ENCODE results near the gene MAGI2.
"Not testable (repeated sequence)": the region's sequence is repeated elsewhere in the genome, so short reads cannot be mapped to it uniquely, and the experiment has no call there.

Gene MAGI2

DNA sequence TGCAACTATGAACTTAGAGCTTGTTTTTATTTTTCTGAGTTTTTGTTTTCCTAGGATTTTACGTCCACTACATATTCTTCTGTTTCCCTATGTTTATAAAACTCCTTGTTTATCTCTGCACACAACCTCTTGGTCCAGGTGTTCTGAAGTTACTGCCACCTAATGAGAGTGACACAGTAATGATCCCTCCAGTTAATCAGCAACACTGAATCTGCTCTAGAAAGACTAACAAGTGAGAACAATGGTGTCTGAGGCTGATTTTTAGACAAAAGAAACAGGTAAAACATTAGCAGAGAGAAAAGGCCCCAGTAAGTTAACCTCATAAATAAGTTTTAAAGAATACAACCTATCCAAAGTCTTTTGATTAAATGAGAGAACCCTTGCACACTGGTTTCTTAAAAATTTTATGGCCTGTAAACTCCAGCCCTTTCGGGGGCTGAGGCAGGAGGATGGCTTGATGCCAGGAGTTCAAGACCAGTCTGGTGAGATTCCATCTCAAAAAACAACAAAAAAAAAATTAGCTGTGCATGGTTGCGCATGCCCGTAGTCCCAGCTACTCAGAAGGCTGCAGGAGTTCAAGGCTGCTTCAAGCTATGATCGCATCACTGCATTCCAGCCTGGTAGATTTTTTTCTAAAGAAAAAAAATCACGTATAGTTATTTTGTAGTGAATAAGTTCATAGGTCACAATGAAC lies 397.6 kb downstream of the MAGI2 start:
- DNase-seq (ENCODE audit: low read depth in 2 of 2): no peak

DNA sequence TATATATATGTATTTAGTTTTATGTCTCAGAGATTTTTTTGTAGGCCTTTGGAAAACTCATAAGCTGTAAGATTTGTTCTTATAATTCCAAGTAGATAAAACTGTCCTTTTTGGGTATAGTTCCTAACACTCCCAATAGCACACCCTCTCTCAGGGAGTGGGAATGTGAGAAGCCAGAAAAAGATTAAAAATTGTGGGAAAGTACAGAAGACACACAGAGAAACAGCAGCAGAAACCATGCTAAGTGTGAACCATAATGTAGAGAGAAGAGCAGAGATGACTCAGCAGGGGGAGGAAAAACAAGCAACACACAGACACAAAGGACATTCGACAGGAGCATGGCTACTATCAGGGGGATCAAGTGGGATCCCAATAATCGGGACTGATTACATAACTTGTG lies 401.6 kb downstream of the MAGI2 start:
- no peak for DNase-seq (ENCODE audit: low read depth in 2 of 2)

DNA sequence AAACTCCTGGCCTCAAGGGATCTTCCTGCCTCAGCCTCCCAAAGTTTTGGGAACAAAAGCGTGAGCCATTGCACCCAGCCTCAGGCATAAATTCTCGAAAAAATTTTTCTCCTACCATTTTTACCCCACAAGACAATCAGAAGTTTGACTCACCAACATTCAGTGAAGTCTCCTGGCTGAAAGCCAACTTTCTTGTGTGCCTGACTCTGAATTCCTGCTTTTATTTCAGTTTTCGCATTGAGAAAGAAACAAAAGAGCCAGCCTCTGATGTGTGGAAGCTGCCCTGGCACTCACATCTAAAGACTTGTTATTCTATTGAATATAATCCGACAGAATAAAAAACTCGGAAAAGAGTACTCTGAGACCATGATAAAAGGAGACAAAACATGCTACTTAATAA lies 402.9 kb downstream of the MAGI2 start:
- DNase-seq (ENCODE audit: low read depth in 2 of 2): no peak

DNA sequence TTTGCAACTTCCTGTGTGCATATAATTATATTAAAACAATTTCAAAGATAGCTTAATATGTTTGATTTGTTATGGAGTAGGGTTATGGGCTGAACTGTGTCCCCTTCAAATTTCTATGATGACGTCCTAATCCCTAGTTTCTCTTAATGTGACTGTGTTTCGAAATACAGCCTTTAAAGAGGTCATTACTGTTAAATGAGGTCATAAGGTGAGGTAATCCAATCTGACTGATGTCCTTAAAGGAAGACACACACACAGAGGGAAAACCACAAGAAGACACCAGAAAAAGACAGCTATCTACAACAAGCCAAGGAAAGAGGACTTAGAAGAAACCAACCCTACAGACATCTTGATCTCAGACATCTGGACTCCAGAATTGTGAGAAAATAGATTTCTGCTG lies 407.4 kb downstream of the MAGI2 start:
- no peak for DNase-seq (ENCODE audit: low read depth in 2 of 2)

DNA sequence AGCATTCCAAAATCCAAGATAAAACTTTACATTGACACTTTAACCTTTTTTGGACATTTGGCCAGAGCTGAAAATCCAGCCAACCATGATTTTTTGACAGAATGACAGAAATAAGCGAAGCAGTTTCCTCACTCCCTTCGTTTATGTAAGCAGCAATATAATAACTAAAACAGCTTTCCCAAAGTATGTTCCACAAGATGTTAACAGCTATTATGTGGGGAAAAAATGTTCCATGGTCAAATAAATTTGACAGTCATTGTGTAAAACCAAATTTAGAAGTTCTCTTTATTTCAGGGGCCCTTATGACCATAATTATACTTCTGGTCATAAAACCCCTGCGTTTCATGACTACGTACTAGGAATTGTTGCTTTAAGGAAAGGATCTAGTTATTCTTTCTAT lies 416.5 kb downstream of the MAGI2 start:
- no peak for DNase-seq (ENCODE audit: low read depth in 2 of 2)

DNA sequence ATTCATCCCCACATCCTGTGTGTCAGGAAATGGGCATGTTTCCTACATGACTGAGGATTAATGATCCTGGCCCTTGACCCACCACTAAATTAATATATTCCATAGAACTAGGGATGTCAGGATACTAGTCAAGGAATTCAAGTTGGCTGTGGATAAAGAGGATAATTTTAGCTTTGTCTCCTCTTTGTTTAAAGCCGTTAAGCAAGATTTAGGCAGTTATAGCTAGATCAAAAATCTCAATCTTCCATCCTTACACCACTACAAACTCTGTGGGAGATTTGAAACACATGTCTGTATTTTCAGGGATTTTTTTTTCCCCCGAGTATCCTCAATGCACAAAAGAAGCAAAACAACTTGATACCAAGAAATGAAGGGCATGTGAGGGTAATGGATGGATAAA lies 417.1 kb downstream of the MAGI2 start:
- no peak for DNase-seq (ENCODE audit: low read depth in 2 of 2)

DNA sequence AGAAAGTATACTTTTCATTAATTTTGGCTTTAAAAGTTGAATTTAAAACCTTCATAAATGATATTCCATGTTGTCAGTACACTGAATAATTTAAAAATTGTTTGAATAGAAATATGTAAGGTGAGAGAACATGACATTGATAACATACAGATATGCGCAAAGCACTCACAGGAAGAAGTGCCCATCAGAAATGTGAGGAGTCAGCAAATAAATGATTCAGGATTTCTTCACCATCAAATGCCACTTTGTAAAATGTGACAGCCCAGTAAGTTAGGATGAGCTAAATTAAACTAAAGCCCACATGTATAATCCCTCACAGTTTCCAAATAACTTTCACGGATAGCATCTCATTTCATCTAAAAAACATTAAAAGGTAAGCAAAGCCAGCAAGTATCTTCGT lies 417.6 kb downstream of the MAGI2 start:
- no peak for DNase-seq (ENCODE audit: low read depth in 2 of 2)

DNA sequence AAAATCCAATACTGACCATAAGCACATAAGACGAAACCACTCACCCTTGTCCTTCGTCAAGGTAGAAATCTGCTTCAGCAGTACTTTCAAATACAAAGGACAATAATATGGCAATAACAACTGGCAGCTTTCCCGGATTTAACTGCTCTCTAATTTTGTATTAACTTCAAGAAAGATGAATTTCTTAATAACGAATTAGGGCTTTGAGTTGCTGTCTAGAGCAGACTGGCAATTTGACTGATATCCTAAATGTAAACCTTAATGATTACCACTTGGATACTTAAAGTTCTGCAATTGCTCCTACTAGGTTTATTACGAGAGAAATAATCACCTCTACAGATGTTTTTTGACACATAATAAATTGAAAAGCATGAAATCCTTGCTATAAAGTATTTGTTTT lies 418.7 kb downstream of the MAGI2 start:
- no peak for DNase-seq (ENCODE audit: low read depth in 2 of 2)

DNA sequence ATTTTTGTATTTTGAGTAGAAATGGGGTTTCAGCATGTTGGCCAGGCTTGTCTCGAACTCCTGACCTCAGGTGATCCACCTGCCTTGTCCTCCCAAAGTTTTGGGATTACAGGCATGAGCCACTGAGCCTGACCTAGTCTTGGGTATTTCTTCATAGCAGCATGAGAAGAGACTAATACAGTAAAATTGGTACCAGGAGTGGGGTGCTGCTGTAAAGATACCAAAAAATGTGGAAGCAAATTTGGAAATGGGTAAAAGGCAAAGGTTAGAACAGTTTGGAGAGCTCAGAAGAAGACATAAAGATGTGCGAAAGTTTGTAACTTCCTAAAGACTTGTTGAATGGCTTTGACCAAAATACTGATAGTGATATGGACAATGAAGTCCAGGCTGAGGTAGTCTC lies 433.8 kb downstream of the MAGI2 start:
- DNase-seq (ENCODE audit: low read depth in 2 of 2): not testable (repeated sequence)

DNA sequence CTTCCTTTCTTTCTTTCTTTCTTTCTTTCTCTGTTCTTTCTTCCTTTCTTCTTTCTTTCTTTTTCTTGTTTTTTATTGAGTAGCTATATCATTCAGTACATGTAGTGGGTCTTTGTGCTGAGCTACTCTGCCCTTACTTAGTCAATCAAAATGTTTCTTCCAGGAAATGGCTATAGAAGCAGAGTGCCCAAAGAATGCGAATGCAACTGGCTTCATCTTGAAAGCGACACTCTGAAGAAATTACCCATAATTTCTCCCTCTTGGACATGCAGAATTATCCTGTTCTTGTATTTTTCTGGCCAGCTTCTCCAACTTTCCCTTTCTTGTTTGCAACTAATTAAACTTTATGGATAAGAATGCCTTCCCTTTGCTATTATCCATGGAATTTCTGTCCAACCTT lies 441.5 kb downstream of the MAGI2 start:
- DNase-seq (ENCODE audit: low read depth in 2 of 2): no peak

DNA sequence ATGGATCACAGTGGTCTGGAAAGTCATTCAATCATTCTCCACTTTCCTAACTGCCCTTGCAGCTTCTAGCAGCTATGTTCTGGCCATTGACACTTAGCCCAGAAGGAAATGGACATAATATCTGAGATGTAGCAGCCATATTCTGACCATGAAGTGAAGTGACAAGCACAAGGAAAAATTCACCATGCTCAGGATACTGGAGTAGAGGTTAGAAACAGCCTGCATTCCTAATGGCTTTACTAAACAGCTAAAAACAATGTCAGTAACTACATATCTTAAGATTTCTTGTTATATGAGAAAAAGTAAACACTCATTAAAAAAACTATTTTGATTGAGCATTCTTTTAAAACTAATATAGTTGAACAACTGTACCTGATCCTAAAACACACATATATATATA lies 443.8 kb downstream of the MAGI2 start:
- no peak for DNase-seq (ENCODE audit: low read depth in 2 of 2)

DNA sequence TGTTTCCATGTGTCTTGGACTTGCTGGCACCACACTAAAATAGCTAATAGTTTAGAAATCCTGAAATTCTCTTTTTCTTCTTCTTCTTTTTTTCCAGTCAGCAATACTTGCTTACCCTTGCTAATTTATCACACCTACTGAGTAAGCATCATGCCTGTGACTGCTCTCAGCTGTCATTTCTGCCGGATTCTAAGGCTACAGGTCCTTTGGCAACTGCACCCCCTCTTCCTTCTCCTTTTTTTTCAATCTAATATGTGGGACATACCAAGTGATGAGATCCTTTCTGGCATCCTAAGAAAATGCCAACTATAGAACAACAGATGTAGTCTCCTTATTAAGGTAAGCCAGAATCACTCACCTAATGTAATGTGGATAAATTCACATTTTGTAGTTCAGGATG lies 444.7 kb downstream of the MAGI2 start:
- no peak for DNase-seq (ENCODE audit: low read depth in 2 of 2)

DNA sequence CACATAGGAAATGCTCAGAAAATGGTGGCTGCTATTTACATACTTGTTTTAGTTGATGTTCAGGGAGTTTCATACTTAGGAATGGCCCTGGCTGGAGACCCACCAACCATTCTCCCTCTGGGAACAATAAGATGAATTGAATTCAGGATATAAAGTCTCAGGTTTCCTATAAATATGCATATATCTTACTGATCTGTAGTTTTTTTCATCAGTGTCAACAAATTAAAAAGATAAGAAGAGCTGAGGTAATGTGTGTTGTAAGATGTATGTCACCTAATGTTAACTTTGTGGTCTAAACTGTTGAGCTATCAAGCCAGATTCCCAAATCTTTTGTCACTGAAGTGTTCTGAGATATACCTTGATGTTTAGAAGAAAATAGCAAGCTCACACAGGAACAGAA lies 457.5 kb downstream of the MAGI2 start:
- DNase-seq (ENCODE audit: low read depth in 2 of 2): no peak

DNA sequence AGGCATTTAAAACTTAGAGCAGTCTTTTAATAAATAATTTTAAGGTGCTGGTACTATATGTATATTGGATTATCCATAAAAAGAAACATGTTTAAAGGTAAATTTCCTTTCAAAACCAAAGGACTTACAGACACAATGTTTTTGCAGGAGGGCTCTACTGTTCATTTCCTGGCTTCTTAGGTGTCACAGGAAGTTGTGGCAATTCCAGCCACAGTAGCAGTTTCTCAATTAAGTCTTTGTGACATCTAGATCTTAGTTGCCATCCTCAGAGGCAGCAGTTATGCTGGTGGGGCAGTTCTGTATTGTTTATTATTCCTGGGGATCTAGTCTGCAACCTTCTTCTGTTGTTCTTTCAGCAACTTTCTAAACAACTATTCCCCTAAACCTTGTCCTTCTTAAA lies 460.1 kb downstream of the MAGI2 start:
- DNase-seq (ENCODE audit: low read depth in 2 of 2): no peak

DNA sequence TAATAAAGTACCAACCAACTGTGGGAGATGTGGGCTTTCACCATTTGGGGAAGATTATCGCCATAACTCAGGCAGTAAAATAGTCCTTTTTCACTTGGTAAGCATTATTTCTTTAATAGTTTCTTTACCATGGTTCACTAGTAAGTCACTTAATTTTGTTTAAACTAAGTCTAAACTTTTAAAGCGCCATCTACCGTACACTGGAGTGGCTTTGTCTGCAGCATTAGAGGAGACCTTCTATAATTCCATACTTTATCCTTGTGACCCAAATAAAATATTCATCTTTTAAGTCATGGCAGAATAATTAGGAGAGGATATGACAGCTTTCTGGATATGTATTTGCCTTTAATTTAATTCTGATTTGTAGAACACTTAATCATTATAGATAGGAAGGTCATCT lies 468.0 kb downstream of the MAGI2 start:
- no peak for DNase-seq (ENCODE audit: low read depth in 2 of 2)

DNA sequence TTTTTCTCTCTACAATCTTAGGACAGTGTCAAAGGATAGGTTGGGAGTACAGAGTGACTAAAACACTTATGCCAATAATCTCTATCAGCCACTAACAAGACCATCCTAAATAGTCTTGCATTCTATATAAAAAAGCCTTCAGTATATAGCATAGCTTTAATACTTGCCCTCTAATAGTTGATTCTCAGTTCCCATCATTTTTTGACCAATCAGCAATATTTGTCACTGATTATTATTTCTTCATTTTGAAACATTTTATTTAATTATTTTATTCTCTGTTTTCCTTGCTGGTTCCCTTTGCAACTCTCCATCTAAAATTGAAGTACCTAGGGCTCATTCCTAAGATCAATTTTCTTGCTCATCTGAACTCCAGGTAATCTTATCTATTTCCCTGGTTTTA lies 470.0 kb downstream of the MAGI2 start:
- no peak for DNase-seq (ENCODE audit: low read depth in 2 of 2)

DNA sequence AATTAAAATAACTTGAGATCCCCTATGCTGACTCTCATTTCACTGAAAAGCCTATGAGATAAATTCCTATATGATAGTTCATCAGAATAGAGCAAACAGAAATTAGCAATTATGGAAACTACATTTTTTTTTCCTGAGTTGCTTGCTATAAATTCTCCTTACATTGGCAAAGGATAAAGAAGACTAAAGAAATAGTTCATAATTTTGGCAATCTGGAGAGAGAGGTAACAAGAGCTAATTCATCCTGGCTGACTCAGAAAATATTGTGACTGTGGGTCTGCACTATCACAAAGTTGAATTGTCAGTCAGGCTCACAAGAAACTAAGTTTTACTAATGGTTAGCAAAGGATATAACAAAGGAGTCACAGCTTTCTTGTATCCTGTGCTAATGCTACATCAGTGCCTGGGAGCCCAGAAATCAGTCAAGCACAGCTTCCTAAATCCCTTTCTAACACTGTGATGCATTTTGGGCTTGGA lies 483.0 kb downstream of the MAGI2 start:
- DNase-seq (ENCODE audit: low read depth in 2 of 2): no peak

DNA sequence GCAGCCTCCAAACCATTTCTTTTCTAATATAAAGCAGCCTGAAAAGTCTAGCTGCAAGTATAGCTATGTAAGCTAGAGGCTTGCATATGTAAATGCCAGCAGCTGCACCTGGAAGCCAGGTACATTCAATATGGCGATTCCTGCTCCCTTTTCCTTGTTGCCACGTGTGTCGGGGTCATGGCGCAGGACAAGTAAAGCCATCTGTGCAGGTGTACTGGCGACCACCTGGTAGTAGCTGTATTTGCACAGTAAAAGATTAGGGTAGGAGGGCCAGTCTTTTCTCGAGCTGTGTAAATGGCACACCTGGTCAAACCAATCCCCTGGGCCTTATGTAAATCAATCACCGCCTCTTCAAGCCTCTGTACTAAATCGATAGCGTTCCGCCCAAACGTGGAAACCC lies 484.5 kb downstream of the MAGI2 start:
- no peak for DNase-seq (ENCODE audit: low read depth in 2 of 2)

DNA sequence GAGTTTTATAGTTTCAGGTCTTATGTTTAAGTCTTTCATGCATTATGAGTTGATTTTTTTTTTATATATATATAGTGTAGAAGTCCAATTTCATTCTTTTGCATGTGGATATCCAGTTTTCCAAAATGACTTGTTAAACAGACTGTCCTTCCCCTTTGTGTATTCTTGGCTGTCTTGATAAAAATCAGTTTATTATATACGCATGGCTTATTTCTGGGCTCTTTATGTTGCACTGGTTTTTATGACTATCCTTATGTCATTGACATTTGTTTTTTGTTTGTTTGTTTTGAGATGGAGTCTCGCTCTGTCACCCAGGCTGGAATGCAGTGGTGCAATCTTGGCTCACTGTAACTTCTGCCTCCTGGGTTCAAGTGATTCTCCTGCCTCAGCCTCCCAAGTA lies 485.9 kb downstream of the MAGI2 start:
- DNase-seq (ENCODE audit: low read depth in 2 of 2): not testable (repeated sequence)

DNA sequence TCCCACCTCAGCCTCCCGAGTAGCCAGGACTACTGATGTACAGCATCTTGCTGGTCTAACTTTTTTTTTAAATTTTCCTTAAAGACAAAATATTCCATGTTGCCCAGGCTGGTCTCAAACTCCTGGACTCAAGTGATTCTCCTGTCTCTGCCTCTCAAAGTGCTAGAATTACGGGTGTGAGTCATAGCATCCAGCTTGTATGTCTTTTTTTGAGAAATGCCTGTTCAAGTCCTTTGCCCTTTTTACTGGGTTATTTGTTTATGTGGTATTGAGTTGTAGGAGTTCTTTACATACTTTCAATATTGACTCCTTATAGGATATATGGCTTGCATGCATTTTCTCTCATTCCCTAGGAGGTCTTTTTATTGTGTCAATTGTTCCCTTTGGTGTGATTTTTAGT lies 486.4 kb downstream of the MAGI2 start:
- DNase-seq (ENCODE audit: low read depth in 2 of 2): no peak

DNA sequence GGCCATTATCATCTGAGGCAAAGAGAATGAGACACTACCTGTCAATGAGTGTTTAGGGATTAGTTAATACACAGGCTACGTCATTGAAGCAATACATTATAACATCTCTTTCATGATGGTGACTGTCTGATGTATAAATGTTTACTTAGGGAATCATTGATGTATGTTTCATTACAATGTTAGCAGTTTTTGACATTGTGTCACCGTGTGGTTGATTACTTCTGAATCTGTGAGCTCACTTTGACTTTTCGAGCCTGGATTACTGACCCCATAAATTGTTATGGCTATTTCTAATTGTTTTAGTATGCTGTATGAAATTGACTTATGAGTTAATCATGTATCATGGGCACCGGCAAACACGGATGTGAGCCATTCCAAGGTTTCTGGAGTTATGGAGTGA lies 494.0 kb downstream of the MAGI2 start:
- DNase-seq (ENCODE audit: low read depth in 2 of 2): no peak

DNA sequence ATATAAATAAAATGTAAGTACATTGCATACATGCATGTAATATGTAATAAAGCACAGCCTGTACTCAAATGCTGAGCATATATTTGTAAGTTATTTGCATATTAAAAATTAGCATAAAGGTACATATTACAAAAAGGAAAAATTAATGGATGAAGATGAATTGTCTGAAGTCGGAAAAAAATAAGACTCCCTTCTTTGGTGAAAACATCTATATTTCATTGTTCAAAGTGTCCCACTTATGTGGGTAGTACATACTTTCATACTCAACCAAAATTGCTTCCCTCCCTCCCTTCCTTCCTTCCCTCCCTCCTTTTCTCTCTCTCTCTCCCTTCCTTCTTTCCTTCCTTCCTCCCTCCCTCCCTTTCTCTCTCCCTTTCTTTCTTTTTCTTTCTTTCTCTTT lies 498.1 kb downstream of the MAGI2 start:
- no peak for DNase-seq (ENCODE audit: low read depth in 2 of 2)

DNA sequence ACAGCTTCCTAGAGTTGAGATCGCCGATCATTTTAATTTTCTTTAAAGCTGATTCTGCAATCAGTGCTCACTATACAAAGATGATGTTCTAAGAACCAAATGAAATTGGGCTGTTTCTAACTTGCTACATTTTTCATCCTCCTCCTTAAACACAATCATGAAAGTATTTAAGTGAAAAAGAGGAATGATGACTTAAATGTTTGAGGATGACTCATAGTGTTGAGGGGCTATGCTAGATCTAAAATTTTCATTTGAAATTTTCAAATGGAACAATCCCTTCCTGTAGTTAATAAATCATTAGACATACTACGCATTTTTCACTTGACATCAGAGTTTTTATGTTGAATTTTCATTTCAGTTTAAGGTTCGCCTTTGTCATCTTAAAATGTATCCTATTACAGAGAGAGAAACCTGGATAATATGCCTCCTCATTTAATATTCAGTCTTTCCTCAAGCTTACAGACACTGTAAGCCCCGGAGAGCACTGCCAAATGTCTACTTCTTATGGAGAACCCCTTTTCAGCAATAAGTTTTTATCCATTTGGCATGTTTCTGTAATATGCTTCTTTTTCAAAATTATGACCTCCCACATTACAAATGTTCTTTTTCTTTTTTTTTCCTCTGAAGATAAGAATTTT lies 499.6 kb downstream of the MAGI2 start:
- DNase-seq (ENCODE audit: low read depth in 2 of 2): no peak

DNA sequence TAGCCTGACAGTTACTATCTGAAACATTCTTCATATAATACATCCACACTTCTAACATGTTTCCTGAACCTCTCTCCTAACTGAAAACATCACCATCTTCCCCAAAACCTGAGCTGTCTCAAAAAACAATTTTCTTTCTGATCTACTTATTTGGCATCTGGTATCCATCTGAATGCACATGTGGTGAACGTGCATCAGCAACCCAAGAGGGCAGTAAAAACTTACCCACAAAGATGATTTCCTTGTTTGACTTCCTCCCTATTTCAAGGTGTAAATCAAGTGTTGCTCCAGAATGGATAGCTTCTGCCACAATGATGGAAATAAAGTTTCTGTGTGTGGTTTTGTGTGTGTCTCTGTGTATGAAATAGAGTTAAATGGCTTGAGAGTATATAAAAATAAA lies 500.4 kb downstream of the MAGI2 start:
- DNase-seq (ENCODE audit: low read depth in 2 of 2): no peak
